IMR-90 (cell line): ENCODE data around the gene CPA4. TPM values are rescaled to one million over a fixed set of nuclear protein-coding genes. Genes with fewer than 3 reads are reported as not detected.

Experiments
- ATAC-seq: fragments of 200-7000 bp; cut with Tn5 transposase; 2 replicates; pipeline ENCODE4 v1.9.1; 2020; ENCODE audit warnings: low read depth, mild to moderate bottlenecking, moderate library complexity
- BruUV-seq: library from RNA; stranded (reverse); fragments of 400-500 nt; replicated peaks from 2 replicates; lab custom pipeline; 2021; lab: Mats Ljungman, UMichigan
- CTCF ChIA-PET: fragments of 300-600 bp; formaldehyde crosslinking; extraction: SDS; loops from one replicate; lab custom pipeline; 2021; ENCODE audit warnings: antibody characterized with exemption; lab: Yijun Ruan, JAX
- POLR2A ChIA-PET: fragments of 300-600 bp; sonication (Branson Sonifier 250); formaldehyde crosslinking; loops from one replicate; lab custom pipeline; 2022; ENCODE audit warnings: antibody characterized with exemption; ENCODE audit not compliant: unreplicated experiment; lab: Charles Lee
- DNase-seq: peaks from one replicate; pipeline ENCODE4 v3.0.0; 2013
- H2AFZ ChIP-seq: replicated peaks from 2 replicates; pipeline ENCODE3; 2013; ENCODE audit warnings: low read length, mild to moderate bottlenecking; ENCODE audit not compliant: poor library complexity
- H2AK5ac ChIP-seq: 2 replicates; pipeline ENCODE4 v1.6.1; 2013; ENCODE audit warnings: low read depth, low read length, inconsistent platforms
- H2AK9ac ChIP-seq: replicated peaks from 2 replicates; pipeline ENCODE3; 2013; ENCODE audit warnings: mild to moderate bottlenecking, low read depth, low read length, moderate library complexity; ENCODE audit not compliant: poor library complexity
- H2BK120ac ChIP-seq: 2 replicates; pipeline ENCODE4 v1.6.1; 2013; ENCODE audit warnings: low read depth, low read length, inconsistent platforms
- H2BK15ac ChIP-seq: 3 replicates; pipeline ENCODE4 v1.6.1; 2013; ENCODE audit warnings: low read depth, low read length, inconsistent platforms
- H2BK20ac ChIP-seq: 2 replicates; pipeline ENCODE4 v1.6.1; 2013; ENCODE audit warnings: low read depth, mild to moderate bottlenecking, inconsistent platforms, low read length, moderate library complexity
- H2BK5ac ChIP-seq: 2 replicates; pipeline ENCODE4 v1.6.1; 2013; ENCODE audit warnings: mild to moderate bottlenecking, low read depth, low read length, inconsistent platforms; ENCODE audit not compliant: poor library complexity, severe bottlenecking
- H3K14ac ChIP-seq: replicated peaks from 2 replicates; pipeline ENCODE4 v1.6.1; 2013; ENCODE audit warnings: low read depth, low read length, inconsistent platforms
- H3K18ac ChIP-seq: 2 replicates; pipeline ENCODE4 v1.6.1; 2013; ENCODE audit warnings: low read depth, low read length, control low read depth
- H3K23ac ChIP-seq: 2 replicates; pipeline ENCODE4 v1.6.1; 2013; ENCODE audit warnings: low read depth, low read length, inconsistent platforms
- H3K27ac ChIP-seq: 2 replicates; pipeline ENCODE4 v1.5.1; 2013; ENCODE audit warnings: mild to moderate bottlenecking, control low read depth, low read length; ENCODE audit not compliant: insufficient read depth
- H3K27me3 ChIP-seq: 2 replicates; pipeline ENCODE4 v1.6.1; 2013; ENCODE audit warnings: low read length; ENCODE audit not compliant: control insufficient read depth, insufficient read depth
- H3K36me3 ChIP-seq: 2 replicates; pipeline ENCODE4 v1.6.1; 2013; ENCODE audit warnings: low read length, mixed read lengths; ENCODE audit not compliant: control insufficient read depth, insufficient read depth
- H3K4ac ChIP-seq: 2 replicates; pipeline ENCODE4 v1.6.1; 2013; ENCODE audit warnings: low read depth, low read length, inconsistent platforms
- H3K4me1 ChIP-seq: 2 replicates; pipeline ENCODE4 v1.6.1; 2013; ENCODE audit warnings: low read length, mixed read lengths; ENCODE audit not compliant: control insufficient read depth, insufficient read depth
- H3K4me2 ChIP-seq: 2 replicates; pipeline ENCODE4 v1.6.1; 2013; ENCODE audit warnings: low read depth, mild to moderate bottlenecking, control low read depth, low read length, moderate library complexity
- H3K4me3 ChIP-seq: 2 replicates; pipeline ENCODE4 v1.5.1; 2013; ENCODE audit warnings: low read depth, mild to moderate bottlenecking, control low read depth, low read length, moderate library complexity; ENCODE audit not compliant: insufficient read depth
- H3K56ac ChIP-seq: 2 replicates; pipeline ENCODE4 v1.6.1; 2013; ENCODE audit warnings: low read length, inconsistent platforms; ENCODE audit not compliant: insufficient read depth; ENCODE audit errors: extremely low read depth
- H3K79me1 ChIP-seq, 2 experiments: 2 replicates each; pipeline ENCODE4 v1.6.1; 2013; ENCODE audit warnings: low read length in 2 of 2, inconsistent platforms in 1 of 2, low read depth in 1 of 2
- H3K9ac ChIP-seq: 2 replicates; pipeline ENCODE4 v1.6.1; 2013; ENCODE audit warnings: low read depth, low read length, control low read depth
- H3K9me1 ChIP-seq: 2 replicates; pipeline ENCODE4 v1.6.1; 2013; ENCODE audit warnings: low read length, inconsistent platforms; ENCODE audit not compliant: insufficient read depth
- H3K9me3 ChIP-seq: 2 replicates; pipeline ENCODE4 v1.6.1; 2013; ENCODE audit warnings: low read length; ENCODE audit not compliant: control insufficient read depth, insufficient read depth
- H4K20me1 ChIP-seq: 2 replicates; pipeline ENCODE4 v1.6.1; 2013; ENCODE audit warnings: low read length, inconsistent platforms; ENCODE audit not compliant: insufficient read depth
- H4K5ac ChIP-seq: 2 replicates; pipeline ENCODE4 v1.6.1; 2013; ENCODE audit warnings: mild to moderate bottlenecking, low read depth, low read length, control low read depth
- H4K8ac ChIP-seq, 2 experiments: 2 replicates each; pipeline ENCODE4 v1.6.1; 2013; ENCODE audit warnings: low read depth in 2 of 2, low read length in 2 of 2, control low read depth in 1 of 2, inconsistent platforms in 1 of 2
- H4K91ac ChIP-seq: 2 replicates; pipeline ENCODE4 v1.6.1; 2013; ENCODE audit warnings: low read depth, low read length, inconsistent platforms; ENCODE audit not compliant: insufficient read depth
- CEBPB ChIP-seq: IDR thresholded peaks from 2 replicates; pipeline ENCODE4 v1.6.1; 2012; ENCODE audit warnings: low read depth, low read length, improper control_type of control experiment
- CHD1 ChIP-seq: IDR thresholded peaks from 2 replicates; pipeline ENCODE4 v1.6.1; 2012; ENCODE audit warnings: low read depth, low read length, improper control_type of control experiment
- ELK1 ChIP-seq: fragments of 150-350 bp; IDR thresholded peaks from 2 replicates; pipeline ENCODE4 v1.6.1; 2016; ENCODE audit warnings: low read depth, mild to moderate bottlenecking, low read length, moderate library complexity, borderline replicate concordance
- MAFK ChIP-seq: IDR thresholded peaks from 2 replicates; pipeline ENCODE4 v1.6.1; 2012; ENCODE audit warnings: low read depth, low read length, improper control_type of control experiment
- MAZ ChIP-seq: IDR thresholded peaks from 2 replicates; pipeline ENCODE4 v1.6.1; 2012; ENCODE audit warnings: low read depth, mild to moderate bottlenecking, low read length, improper control_type of control experiment, moderate library complexity, borderline replicate concordance
- NFE2L2 ChIP-seq: fragments of 150-350 bp; IDR thresholded peaks from 2 replicates; pipeline ENCODE4 v1.6.1; 2016; ENCODE audit warnings: low read depth, mild to moderate bottlenecking, low read length
- RCOR1 ChIP-seq: IDR thresholded peaks from 2 replicates; pipeline ENCODE4 v1.6.1; 2012; ENCODE audit warnings: mild to moderate bottlenecking, low read length, improper control_type of control experiment; ENCODE audit not compliant: insufficient replicate concordance
- RFX5 ChIP-seq: IDR thresholded peaks from 2 replicates; pipeline ENCODE4 v1.8.0; 2012; ENCODE audit warnings: low read depth, mild to moderate bottlenecking, low read length, moderate library complexity
- WGBS, 2 experiments: methylation state at CpG; one replicate each; pipeline versions ENCODE4 v1.1.5 to v1.1.7; 2013; ENCODE audit warnings: missing lambda C conversion rate in 2 of 2; ENCODE audit not compliant: insufficient read length in 1 of 2; ENCODE audit errors: extremely low coverage in 2 of 2; 5-methylcytosine and 5-hydroxymethylcytosine counted together
- dilution Hi-C: fragments of 300-500 bp; cut with HindIII; formaldehyde crosslinking; loops from one replicate; pipeline ENCODE4 v1.14.3; 2018; ENCODE audit warnings: low sequenced_read_pairs; ENCODE audit not compliant: unreplicated experiment
- in situ Hi-C: fragments of 300-500 bp; cut with MboI; formaldehyde crosslinking; loops from 3 replicates; pipeline ENCODE4 v1.14.3; 2019; ENCODE audit warnings: low sequenced_read_pairs, inconsistent platforms, mixed read lengths
- intact Hi-C: fragments of 100-400 bp; cut with micrococcal nuclease; formaldehyde crosslinking; loops from 2 replicates; pipeline ENCODE4 v1.10.0; 2022
- polyA plus RNA-seq, 3 experiments: library from polyadenylated mRNA; depleted of rRNA; stranded (reverse); fragments of >200 nt; gene quantifications; 2 replicates each; pipeline ENCODE4 v1.2.3, GENCODE V29; 2012; ENCODE audit warnings: low replicate concordance in 1 of 3
- total RNA-seq: library from RNA; depleted of rRNA; stranded (reverse); fragments of >200 nt; gene quantifications from 2 replicates; pipeline ENCODE4 v1.2.3, GENCODE V29; 2012

CPA4 gene
- total and polyA plus RNA-seq, 2 of the 4 experiments (the other 2 are of a cell fraction) = 316 to 365 TPM

- Histone ChIP-seq H4K91ac (no peak overlapping the region), H4K20me1 (no peaks in the 10 kb centered on the region), H3K4me2 (no peak overlapping the region), H3K9me1 (peaks cover 4% of the 10 kb centered on the region; the same call in 1 of the 2 replicates), H2BK5ac (no peak overlapping the region), H3K36me3 (no peaks in the 10 kb centered on the region), H3K27me3 (no peaks in the 10 kb centered on the region), H2AK9ac (no peak overlapping the region), H3K4me3 (no peak overlapping the region), H2AK5ac (no peak overlapping the region; the same call in 1 of the 2 replicates), H3K27ac (no peak overlapping the region), H3K9me3 (no peaks in the 10 kb centered on the region), H4K8ac (no peak overlapping the region), H2BK15ac (no peak overlapping the region), H3K56ac (no peak overlapping the region), H2AFZ (peak overlapping the region; percentile 67), H3K18ac (no peak overlapping the region), H2BK120ac (no peak overlapping the region), H2BK20ac (0 out of 2 replicates have a peak overlapping the region, but pooled peaks have one; percentile 16), H3K4ac (no peak overlapping the region), H3K79me1 (no peaks in the 10 kb centered on the region), H3K23ac (no peak overlapping the region), H3K4me1 (no peaks in the 10 kb centered on the region), H4K5ac (no peak overlapping the region), H3K9ac (no peak overlapping the region), H3K14ac (no peak overlapping the region)
- ATAC-seq (no peak), DNase-seq (no peak)
- ChIA-PET POLR2A (no interaction called here), CTCF (no interaction called here)
- WGBS, 2 experiments = no CpG with 5 or more reads among the region's 6 CpGs
- no TSS peak for BruUV-seq
- TF ChIP-seq RFX5 (no peak), CHD1 (no peak), CEBPB (no peak), MAZ (no peak), NFE2L2 (no peak), ELK1 (no peak), RCOR1 (no peak), MAFK (no peak)
- intact Hi-C loops = no loop called here
- dilution Hi-C loops = no loop called here
- in situ Hi-C loops = no loop called here
These were observed 44.5 kb downstream of the CPA4 start for GRCh38 chr7:130337410-130337971.
